GM10266 (cell line): ENCODE results near the gene MPP1.
"Not testable (repeated sequence)": the region's sequence is repeated elsewhere in the genome, so short reads cannot be mapped to it uniquely, and the experiment has no call there.

Experiments used
- DNase-seq: peaks from one replicate; pipeline ENCODE4 v3.0.0; 2012; ENCODE audit errors: extremely low spot score
- CTCF ChIP-seq: IDR thresholded peaks from 2 replicates; pipeline ENCODE4 v1.5.1; 2012; ENCODE audit warnings: mild to moderate bottlenecking, low read depth; ENCODE audit not compliant: control insufficient read depth, insufficient read depth; ENCODE audit errors: missing control alignments

The MPP1 gene

DNA sequence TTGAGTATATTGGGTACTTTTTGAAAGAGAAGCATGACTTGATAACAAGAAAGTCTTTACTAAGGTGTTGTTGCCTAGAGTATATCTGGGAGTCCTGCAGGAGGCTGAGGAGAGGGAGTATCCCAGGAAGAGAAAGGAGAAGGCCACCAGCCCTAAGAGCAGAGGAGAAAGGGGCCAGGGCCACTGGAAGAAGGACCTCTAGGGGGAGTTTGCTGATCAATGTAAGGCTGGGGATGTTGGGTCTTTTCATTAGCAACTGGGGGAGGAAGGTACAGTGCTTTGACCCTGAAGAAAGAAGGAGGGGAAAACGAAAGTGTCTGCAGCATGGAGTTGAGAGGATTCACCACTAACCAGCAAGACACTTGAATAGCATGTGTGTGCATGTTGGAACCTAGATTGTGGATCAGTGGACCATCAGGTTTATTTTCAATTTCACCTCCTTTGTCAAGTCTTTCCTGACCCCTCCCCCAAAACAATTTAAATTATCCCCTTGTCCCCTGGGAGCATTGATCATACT lies 24.7 kb upstream of the MPP1 start:
- no peak for DNase-seq
- no peak for TF ChIP-seq CTCF

GRCh38 chrX:154829134-154829533 lies 23.8 kb upstream of the MPP1 start:
- no peak for DNase-seq
- no peak for TF ChIP-seq CTCF

DNA sequence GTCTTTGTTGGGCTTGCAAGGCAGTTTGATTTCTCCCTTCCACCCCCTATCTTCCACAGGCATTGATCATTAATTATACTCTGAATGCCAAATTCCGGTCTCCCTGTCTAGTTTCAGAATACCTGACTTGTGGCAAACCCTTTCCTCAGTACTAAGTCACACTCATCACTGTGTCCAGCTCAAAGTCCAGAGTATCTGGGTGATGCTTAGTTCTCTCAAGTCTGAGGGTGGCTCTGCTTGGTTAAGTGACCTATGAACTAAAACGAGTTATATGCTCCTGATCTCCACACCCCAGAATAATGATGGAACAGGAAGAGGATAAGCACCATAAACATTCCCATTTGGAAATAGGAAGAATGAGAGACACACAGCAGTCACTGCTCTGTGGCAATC lies 22.7 kb upstream of the MPP1 start:
- no peak for TF ChIP-seq CTCF
- DNase-seq, result no peak

DNA sequence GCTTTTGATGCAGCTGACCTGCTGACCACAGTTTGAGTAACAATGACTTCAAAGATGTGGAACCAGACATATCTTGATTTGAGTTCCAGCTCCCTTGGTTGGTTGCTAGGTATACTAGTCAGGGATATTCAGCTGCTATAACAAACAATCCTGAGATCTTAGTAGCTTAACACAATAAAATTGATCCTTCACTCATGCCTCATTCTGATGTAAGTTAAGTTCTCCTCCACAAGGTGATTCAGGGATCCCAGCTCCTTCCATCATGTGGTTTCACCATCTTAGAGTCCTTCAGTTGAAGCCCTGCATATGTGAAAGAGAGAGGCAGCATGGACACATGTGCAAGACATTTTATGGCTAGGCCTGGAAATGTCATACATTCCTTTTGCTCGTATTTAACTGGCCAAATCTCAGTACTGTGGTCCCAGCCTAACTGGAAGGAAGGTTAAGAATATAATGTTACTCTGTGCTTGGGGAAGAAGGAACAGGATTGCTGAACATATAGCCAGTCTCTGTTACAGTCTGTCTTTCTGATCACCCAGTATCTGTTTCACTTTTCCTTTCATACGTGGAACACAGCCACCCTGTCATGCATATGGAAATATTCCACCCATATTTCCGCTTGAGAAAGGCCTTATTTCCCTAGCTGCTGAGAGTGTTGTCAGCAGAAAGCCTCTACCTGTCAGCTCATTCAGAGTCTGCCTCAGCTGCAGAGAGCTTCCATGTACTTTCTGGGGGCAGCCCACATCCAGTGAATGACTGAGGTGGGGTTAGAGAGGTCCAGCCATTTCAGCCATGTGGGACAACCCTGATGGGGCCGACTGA lies 22.1 kb upstream of the MPP1 start:
- DNase-seq, result peak; percentile 28
- TF ChIP-seq CTCF, result no peak

GRCh38 chrX:154825586-154825985 lies 20.3 kb upstream of the MPP1 start:
- not testable (repeated sequence) for DNase-seq

DNA sequence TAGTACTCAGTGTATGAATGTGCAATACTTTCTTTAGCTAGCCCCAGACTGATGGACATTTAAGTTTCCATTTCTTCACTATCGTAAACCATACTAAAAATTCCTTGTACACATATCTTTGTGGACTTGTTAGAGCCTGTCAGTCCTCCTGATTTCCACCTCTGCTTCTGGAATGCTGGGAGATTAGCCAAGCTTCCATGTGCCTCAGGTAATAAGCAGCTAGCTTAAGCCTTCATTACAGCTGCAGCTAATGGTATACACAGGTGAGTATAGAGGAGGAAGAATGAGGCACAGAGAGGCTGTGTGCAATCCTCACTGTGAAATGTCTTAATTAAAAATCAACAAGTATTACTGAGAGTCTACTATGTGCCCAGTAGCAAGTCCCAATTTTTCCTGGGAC lies 19.4 kb upstream of the MPP1 start:
- no peak for TF ChIP-seq CTCF
- DNase-seq, result no peak

DNA sequence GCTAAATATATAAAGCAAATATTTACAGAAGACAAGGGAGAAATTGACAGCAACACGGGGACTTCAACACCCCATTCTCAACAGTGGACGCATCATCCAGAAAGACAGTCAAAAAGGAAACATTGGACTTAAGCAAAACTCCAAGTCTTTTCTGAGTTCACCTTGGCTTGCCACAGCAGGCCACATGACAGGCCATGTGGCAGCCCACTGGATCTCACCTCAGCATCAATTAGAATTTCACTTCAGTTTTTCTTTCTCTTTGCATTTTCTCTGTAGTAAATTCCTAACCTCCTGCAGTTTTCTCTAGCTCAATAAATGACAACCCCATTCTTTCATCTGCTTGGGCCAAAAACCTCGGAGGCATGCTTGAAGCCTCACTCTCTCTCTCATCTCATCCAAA lies 16.7 kb upstream of the MPP1 start:
- no peak for TF ChIP-seq CTCF
- no peak for DNase-seq
